RWPE1 (cell line): ENCODE data around the gene BCL2L15.

ENCODE experiments used
- CTCF ChIA-PET: fragments of 350-600 bp; sonication (Branson Sonifier 250); formaldehyde crosslinking; extraction: SDS; loops from one replicate; lab custom pipeline; 2021; lab: Yijun Ruan, JAX
- POLR2A ChIA-PET: fragments of 400-600 bp; formaldehyde crosslinking; extraction: SDS; loops from one replicate; lab custom pipeline; 2020; ENCODE audit warnings: antibody characterized with exemption; ENCODE audit not compliant: low non-redundant PET; lab: Yijun Ruan, JAX
- DNase-seq: peaks from one replicate; pipeline ENCODE4 v3.0.0; 2012; ENCODE audit warnings: low spot score
- H3K27ac ChIP-seq: fragments of 450-650 bp; 2 replicates; pipeline ENCODE4 v1.5.1; 2017
- CTCF ChIP-seq: fragments of 450-650 bp; conservative IDR thresholded peaks from 2 replicates; pipeline ENCODE4 v1.5.1; 2017; ENCODE audit warnings: low read depth, mild to moderate bottlenecking

Gene BCL2L15

DNA sequence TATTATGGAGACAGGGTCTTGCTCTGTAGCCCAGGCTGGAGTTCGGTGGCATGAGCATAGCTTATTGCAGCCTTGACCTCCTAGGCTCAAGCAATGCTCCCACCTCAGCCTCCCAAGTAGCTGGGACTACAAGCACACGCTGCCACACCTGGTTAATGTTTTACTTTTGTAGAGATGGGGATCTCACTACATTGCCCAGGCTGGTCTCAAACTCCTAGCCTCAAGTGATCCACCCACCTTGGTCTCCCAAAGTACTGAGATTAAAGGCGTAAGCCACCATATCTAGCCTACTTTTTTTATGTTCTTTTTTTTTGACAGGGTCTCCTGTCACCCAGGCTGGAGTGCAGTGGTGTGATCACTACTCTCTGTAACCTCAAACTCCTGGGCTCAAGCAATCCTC lies 5.9 kb upstream of the BCL2L15 start:
- ChIA-PET CTCF (interaction anchor here (0.5 to 0.6 kb wide), 2 partner anchors 20 to 57 kb away, joined by 3 read pairs; no protein-coding TSS in a partner anchor), POLR2A (no interaction called here)
- no peak for TF ChIP-seq CTCF
- no peak for DNase-seq
- H3K27ac ChIP-seq: no peak overlapping the region

DNA sequence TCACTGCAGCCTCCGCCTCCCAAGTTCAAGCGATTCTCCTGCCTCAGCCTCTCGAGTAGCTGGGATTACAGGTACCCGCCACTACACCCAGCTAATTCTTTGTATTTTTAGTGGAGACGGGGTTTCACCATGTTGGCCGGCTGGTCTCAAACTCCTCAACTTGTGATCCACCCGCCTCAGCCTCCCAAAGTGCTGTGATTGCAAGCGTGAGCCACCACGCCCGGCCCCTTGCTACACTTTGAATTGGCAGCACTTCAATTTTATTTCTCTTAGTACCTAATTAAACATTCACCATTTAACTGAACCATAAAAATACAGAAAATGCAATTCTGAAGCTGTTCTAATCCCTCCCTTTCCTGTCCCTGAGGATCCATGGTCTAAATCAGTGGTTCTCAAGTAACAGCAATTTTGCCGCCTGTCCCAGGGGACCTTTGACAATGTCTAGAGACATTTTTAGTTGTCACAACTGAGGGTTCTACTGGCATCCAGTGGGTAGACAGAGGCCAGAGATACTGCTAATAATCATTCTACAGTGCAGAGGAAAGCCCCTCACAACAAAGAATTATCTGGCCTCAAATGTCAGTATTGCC lies 4.3 kb upstream of the BCL2L15 start:
- no peak for TF ChIP-seq CTCF
- ChIA-PET CTCF (interaction anchor here (0.6 kb wide), 3 partner anchors 10 to 357 kb away, joined by 3 read pairs; no protein-coding TSS in a partner anchor), POLR2A (interaction anchor here (0.7 kb wide), 1 partner anchor 14 kb away, joined by 7 read pairs; no protein-coding TSS in a partner anchor)
- no peak for DNase-seq
- no peak overlapping the region for H3K27ac ChIP-seq

GRCh38 chr1:113890816-113891215 lies 3.4 kb upstream of the BCL2L15 start:
- ChIA-PET CTCF (interaction anchor here (0.6 to 0.7 kb wide), 3 partner anchors 9 to 358 kb away, joined by 3 to 4 read pairs (median 3); no protein-coding TSS in a partner anchor), POLR2A (interaction anchor here (0.7 kb wide), 1 partner anchor 13 kb away, joined by 7 read pairs; no protein-coding TSS in a partner anchor)
- no peak for DNase-seq
- no peak for TF ChIP-seq CTCF
- H3K27ac ChIP-seq: no peak overlapping the region

- POLR2A ChIA-PET: no interaction called here
- no peak overlapping the region for H3K27ac ChIP-seq
- DNase-seq: no peak
- TF ChIP-seq CTCF: no peak
- CTCF ChIA-PET: interaction anchor here (0.6 kb wide), 1 partner anchor 24 kb away, joined by 3 read pairs; no protein-coding TSS in a partner anchor
These were observed 672 bp downstream of the BCL2L15 start for GRCh38 chr1:113886417-113887401.

DNA sequence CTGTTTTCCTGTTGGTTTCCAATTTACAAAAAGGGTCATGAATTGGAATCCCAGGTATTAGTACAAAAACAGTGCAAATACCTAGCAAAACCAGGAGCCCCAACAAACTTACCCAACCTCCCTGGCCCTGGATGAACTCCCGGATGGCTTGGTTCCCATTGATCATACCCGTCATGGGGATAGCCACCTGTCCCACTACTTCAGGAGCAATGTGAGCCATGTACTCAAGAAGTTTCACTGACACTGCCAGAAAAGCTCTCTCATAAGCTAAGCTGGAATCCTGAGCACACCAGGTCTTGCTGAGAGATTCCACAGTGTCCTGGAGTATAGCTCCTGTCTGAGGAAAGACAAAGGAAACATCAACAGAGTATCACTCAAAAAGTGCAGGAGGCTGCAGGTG lies 5.7 kb downstream of the BCL2L15 start:
- POLR2A ChIA-PET: no interaction called here
- no peak for TF ChIP-seq CTCF
- no peak for DNase-seq
- no peak overlapping the region for H3K27ac ChIP-seq
- CTCF ChIA-PET: interaction anchor here (0.6 to 0.8 kb wide), 3 partner anchors 10 to 128 kb away, joined by 3 to 5 read pairs (median 4); no protein-coding TSS in a partner anchor

GRCh38 chr1:113879739-113880038 lies 7.7 kb downstream of the BCL2L15 start:
- CTCF ChIA-PET: no interaction called here
- no peak overlapping the region for H3K27ac ChIP-seq

More at GRCh38 chr1:113879739-113880038, 7.7 kb downstream of the BCL2L15 start:
- no peak for DNase-seq
- POLR2A ChIA-PET: no interaction called here
- no peak for TF ChIP-seq CTCF
